ENCODE measurements around the gene IQGAP3.

IQGAP3 gene

GRCh38 chr1:156476501-156477298 lies 95.7 kb downstream of the IQGAP3 start:
- FAIRE-seq, result no peak

GRCh38 chr1:156475568-156476500 lies 96.5 kb downstream of the IQGAP3 start:
- no peak for FAIRE-seq
